Stimulated activated CD4-positive, alpha-beta T cell treated with anti-CD3 and anti-CD28 coated beads, Interleukin-2, amount 100 ng/mL, for 24 hours (primary cell): ENCODE measurements around the gene MYO18B.

Experiments
- DNase-seq, 2 donors: peaks; one replicate each; pipeline ENCODE4 v3.0.0-alpha.2; 2020

MYO18B gene

GRCh38 chr22:25777870-25778269 is 35.9 kb downstream of the MYO18B start:
- no peak for DNase-seq

- DNase-seq: no peak
These were observed 37.4 kb downstream of the MYO18B start for GRCh38 chr22:25779426-25779825.

DNA sequence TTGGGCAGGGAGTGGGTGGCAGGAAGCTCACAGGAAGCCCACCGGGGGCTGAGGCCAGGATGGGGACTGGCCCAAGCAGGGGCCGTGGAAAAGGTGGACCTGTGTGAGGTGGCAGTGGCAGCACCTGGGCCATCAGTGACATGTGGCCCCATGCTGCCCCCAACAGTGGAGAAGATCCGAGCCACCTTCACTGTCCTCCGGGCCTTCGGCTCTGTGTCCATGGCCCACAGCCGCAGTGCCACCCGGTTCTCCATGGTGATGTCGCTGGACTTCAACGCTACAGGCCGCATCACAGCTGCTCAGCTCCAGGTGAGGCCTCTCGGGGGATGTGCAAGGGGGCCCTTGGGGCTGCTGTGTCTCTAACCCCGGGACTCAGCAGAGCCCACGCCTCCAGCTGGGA is 37.9 kb downstream of the MYO18B start:
- DNase-seq: no peak

DNA sequence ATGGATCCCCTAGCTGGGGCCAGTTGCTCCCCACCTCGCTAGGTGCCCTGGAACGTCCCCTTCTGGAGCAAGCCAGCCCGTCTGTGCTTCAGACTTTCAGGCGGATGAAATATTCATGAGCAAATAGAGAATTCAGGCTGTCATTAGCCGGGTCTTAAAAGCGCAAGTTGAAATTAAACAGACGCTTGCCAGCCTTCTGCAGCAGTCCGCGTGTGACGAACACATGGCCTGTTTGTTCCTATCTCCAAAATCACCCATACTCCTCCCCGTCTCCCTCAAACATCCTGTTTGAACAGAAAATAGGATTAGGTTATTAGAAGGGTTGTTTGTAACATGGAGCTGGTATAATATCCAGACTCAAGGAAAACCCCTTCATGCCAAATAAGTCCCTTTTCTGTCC is 38.7 kb downstream of the MYO18B start:
- no peak for DNase-seq

DNA sequence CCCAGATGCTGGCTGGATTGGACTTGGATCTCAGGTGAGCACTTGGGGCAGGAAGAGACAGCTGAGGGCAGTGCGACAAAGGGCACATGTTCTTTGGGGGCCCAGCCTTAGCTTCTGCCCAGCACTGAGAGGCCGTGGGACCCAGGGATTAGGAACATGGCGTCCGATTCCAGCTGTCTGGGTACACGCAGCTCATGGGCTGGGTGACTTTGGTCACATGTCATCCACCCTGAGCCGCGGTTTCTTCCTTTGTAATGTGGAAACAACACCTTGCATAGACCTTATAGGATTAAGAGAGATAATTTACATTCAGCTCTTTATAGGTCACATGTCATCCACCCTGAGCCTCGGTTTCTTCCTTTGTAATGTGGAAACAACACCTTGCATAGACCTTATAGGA is 39.8 kb downstream of the MYO18B start:
- no peak for DNase-seq

- no peak for DNase-seq
These were observed 40.8 kb downstream of the MYO18B start for GRCh38 chr22:25782831-25783230.

- DNase-seq: no peak
These were observed 41.9 kb downstream of the MYO18B start for GRCh38 chr22:25783856-25784255.

GRCh38 chr22:25786165-25786564 is 44.2 kb downstream of the MYO18B start:
- no peak for DNase-seq

GRCh38 chr22:25791556-25791955 is 49.6 kb downstream of the MYO18B start:
- DNase-seq: no peak

DNA sequence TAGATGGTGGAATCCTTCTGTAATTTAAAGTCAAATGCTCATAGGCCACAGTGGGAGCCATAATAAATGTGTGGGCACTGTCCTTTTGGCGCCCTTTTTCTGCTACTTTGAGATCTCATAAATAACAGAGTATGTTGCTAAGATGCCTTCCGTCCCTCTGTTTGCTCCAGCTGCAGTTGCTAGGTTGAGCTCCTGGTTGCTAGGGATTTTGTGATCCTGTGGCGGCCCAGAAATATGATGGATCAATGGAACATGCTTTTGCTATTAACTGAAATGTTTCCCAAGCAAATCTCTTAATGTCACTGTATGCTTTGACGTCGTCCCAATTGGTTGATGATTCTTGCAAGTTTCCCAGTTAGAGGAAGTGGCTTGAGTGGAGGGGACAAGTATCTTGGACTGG is 53.5 kb downstream of the MYO18B start:
- DNase-seq: no peak

DNA sequence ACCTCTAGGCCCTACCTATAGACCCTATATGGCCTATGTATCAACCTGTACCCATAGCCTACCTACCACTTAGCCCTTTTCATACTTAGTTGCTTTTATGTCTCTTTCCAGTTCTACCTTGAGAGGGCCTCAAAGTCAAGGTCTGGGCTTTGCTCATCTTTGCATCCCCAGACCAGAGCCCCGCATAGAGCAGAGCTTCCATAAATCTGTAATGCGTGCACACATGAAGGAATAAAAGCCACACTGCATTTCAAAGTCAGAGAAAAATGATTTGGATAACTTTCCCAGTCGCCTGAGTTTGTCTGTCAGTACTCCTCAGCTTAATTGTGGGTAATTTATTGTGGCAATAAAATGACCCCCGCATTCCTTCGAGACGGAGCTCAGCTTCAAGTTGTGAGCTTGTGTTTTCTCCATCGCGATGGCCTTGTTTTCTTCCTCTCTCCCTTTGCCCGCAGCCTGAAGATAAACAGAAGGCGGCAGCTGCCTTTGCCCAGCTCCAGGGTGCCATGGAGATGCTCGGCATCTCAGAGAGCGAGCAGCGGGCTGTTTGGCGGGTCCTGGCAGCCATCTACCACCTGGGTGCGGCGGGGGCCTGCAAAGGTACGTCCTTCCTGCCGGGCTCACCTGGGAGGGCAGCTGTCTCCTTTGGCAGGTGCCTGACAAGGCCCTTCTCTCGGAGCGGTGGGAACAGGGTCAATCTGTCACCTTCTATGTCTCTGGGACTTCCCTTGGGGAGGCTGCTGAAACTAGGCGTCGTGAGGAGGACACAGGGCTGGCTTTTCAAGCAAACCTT is 55.7 kb downstream of the MYO18B start:
- DNase-seq: no peak

DNA sequence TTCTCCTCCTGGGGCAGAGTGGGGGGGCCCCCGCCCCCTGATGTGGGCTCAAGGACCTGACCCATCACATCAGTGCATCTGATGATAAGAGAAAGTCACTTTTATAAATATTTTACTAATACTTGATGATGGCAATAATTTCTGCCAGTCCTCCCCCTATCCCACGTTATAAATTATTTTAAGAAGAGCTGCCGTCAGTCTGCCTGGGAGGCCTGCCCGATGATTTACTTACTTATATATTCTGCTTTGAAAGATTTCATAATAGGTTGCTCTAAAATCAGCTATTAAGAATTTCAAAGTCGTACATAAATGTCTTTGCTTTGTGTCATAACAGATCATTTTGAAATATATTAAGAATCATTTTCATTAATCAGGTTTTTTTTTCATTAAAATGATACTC is 58.8 kb downstream of the MYO18B start:
- no peak for DNase-seq

DNA sequence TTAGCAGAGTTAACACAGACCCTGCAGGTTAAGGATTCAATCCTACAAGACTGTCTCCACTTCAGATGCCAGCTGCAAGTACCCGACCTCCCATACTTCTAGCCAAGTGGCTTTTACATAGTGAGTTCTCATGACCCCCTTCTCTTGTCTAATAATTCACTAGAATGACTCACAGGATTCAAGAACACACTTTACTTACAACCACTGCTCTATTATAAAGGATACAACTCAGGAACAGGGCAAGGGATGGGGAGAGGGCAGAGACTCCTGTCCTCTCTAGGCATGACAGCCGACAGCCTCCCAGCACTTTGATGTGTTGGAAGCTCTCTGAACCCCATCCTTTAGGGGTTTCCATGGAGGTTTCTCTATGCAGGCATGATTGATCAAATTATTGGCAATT is 60.0 kb downstream of the MYO18B start:
- DNase-seq: no peak

GRCh38 chr22:25804676-25805075 is 62.7 kb downstream of the MYO18B start:
- no peak for DNase-seq

- no peak for DNase-seq
These were observed 64.6 kb downstream of the MYO18B start for GRCh38 chr22:25806579-25806978.

DNA sequence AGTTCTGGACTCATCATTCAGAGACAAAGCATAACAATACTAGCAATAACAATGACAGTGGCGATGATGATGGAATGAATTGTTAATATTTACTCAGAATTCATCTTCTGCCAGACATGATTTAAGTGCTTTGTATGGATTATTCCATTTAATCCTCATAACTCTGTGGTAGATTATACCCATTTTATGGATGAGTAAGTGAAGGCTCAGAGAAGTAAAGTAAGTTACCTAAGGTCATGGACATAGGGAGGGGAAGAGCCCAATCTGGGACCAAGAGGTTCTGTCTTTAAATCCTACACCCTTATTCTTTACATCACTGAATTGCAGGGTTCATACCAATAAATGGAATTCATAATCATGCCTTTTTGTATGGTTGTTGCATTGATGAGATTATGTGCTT is 72.7 kb downstream of the MYO18B start:
- no peak for DNase-seq

DNA sequence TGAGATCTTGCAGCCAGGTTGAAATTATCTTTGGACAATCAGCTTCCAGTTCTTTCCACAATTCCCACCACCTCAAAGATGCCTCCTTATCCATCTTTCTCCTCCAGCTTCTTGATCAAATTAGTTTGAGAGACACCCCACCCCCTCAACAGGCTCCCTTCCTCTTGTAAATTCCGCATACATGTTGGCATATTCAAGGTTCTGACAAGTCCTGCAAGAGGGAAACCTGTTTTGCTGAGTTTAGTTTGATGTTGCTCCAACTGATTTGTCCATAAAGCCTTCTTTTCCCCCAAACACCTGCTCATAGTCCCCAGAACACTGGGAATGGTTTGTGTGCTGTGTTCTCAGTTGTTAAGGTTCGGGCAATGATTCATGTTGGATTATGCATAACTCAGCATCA is 73.6 kb downstream of the MYO18B start:
- DNase-seq: no peak

- DNase-seq: no peak
These were observed 74.6 kb downstream of the MYO18B start for GRCh38 chr22:25816522-25817059.

- no peak for DNase-seq
These were observed 75.3 kb downstream of the MYO18B start for GRCh38 chr22:25817092-25817943.

DNA sequence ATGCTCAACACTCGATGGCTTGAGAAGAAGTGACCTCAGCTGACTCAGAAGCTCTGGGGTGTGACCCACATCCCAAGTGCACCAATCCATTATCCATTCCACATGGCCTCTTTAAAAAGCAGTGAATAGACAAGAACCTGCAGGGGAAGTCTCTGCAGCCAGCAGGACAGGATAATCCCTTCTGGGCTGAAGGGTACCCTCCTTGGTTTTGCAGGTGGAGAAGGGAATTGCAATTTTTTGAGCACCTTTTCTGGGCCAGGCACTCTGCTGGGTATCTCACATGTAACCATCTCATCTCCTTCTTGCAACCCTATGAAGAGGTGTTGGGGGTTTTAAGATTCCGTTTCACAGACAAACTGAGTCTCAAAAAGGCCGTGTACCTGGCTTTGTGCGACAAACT is 76.6 kb downstream of the MYO18B start:
- DNase-seq: no peak

DNA sequence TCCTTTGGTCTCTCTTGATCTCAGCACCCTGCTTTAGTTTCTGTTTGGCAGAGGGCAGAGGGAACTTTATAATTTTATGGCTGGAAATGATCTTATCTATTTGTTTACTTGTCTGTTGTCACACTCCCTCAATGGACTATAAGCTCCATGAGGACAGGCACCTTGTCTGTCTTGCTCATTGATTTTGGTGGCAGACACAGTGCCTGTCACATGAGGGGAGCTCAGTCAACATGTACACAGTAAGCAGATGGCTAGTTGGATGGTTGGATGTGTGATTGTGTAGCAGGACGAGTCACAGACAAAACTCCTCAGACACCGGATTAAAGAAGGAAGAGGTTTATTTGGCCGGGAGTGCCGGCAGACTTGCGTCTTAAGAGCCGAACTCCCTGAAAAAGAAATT is 80.4 kb downstream of the MYO18B start:
- DNase-seq: no peak

DNA sequence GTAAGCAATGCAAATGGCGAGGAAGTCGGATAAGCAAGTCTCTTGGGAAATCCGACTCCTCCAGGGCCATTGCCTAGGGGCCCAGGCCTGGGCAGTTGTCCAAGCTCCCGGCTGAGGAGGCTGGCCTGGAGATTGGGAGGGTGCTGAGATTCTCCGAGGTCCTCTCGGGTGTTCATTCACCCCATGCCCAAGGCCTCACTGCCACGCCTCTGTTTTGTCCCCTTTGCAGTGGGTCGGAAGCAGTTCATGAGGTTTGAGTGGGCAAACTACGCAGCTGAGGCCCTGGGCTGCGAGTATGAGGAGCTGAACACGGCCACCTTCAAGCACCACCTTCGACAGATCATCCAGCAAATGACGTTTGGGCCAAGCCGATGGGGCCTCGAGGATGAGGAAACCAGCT is 81.3 kb downstream of the MYO18B start:
- DNase-seq: no peak

GRCh38 chr22:25824828-25825423 is 82.9 kb downstream of the MYO18B start:
- no peak for DNase-seq

GRCh38 chr22:25827415-25827814 is 85.4 kb downstream of the MYO18B start:
- DNase-seq: no peak
